Loucy (cell line): ENCODE measurements around the gene HTR2A.

Experiments
- H2AFZ ChIP-seq: fragments of 200-600 bp; sonication (generic); 2 replicates; pipeline ENCODE4 v1.6.0; 2016; ENCODE audit warnings: antibody characterized with exemption, mild to moderate bottlenecking, low read length, moderate library complexity
- H3F3A ChIP-seq: fragments of 200-600 bp; 2 replicates; pipeline ENCODE4 v1.6.0; 2016; ENCODE audit warnings: antibody characterized with exemption, low read depth, mild to moderate bottlenecking
- H3K27me3 ChIP-seq: fragments of 200-600 bp; sonication (generic); 2 replicates; pipeline ENCODE4 v1.6.1; 2014; ENCODE audit warnings: low read length, mild to moderate bottlenecking; ENCODE audit not compliant: insufficient read depth, poor library complexity, severe bottlenecking
- H3K36me3 ChIP-seq: fragments of 200-600 bp; sonication (generic); 2 replicates; pipeline ENCODE4 v1.6.1; 2016; ENCODE audit warnings: low read length; ENCODE audit not compliant: insufficient read depth
- H3K4me1 ChIP-seq: fragments of 200-600 bp; sonication (generic); 2 replicates; pipeline ENCODE4 v1.5.1; 2014; ENCODE audit warnings: low read length, mild to moderate bottlenecking; ENCODE audit not compliant: insufficient read depth, poor library complexity, severe bottlenecking
- H3K4me2 ChIP-seq: fragments of 200-600 bp; sonication (generic); 2 replicates; pipeline ENCODE4 v1.6.0; 2014; ENCODE audit warnings: antibody characterized with exemption, low read length, low read depth, mild to moderate bottlenecking; ENCODE audit not compliant: poor library complexity, severe bottlenecking
- H3K4me3 ChIP-seq: fragments of 200-600 bp; sonication (generic); 2 replicates; pipeline ENCODE4 v1.5.1; 2014; ENCODE audit warnings: low read length, mild to moderate bottlenecking, mixed read lengths; ENCODE audit not compliant: poor library complexity, severe bottlenecking
- H3K79me2 ChIP-seq: fragments of 200-600 bp; sonication (generic); 2 replicates; pipeline ENCODE4 v1.6.1; 2014; ENCODE audit warnings: low read length; ENCODE audit not compliant: insufficient read depth
- H3K9ac ChIP-seq: fragments of 200-600 bp; sonication (generic); 2 replicates; pipeline ENCODE4 v1.6.0; 2014; ENCODE audit warnings: mild to moderate bottlenecking, low read depth, low read length, moderate library complexity; ENCODE audit not compliant: poor library complexity, severe bottlenecking
- H3K9me2 ChIP-seq: fragments of 200-600 bp; sonication (generic); replicated peaks from 2 replicates; pipeline ENCODE4 v1.6.1; 2016; ENCODE audit warnings: low read depth, low read length, mixed read lengths
- H3K9me3 ChIP-seq: fragments of 200-600 bp; sonication (generic); 2 replicates; pipeline ENCODE4 v1.6.1; 2014; ENCODE audit warnings: mild to moderate bottlenecking, antibody characterized with exemption, low read length, low read depth; ENCODE audit not compliant: insufficient read depth
- H4K20me1 ChIP-seq: fragments of 200-600 bp; sonication (generic); 2 replicates; pipeline ENCODE4 v1.6.0; 2014; ENCODE audit warnings: antibody characterized with exemption, low read length, mild to moderate bottlenecking; ENCODE audit not compliant: insufficient read depth, poor library complexity, severe bottlenecking
- CTCF ChIP-seq: fragments of 200-600 bp; sonication (generic); conservative IDR thresholded peaks from 2 replicates; pipeline ENCODE4 v1.5.1; 2014; ENCODE audit warnings: mild to moderate bottlenecking, antibody characterized with exemption, low read length
- EZH2phosphoT487 ChIP-seq: fragments of 200-600 bp; IDR thresholded peaks from 2 replicates; pipeline ENCODE4 v1.6.1; 2018; ENCODE audit warnings: antibody characterized with exemption, mild to moderate bottlenecking, moderate library complexity, borderline replicate concordance

HTR2A gene

GRCh38 chr13:46926916-46927590 lies 30.2 kb upstream of the HTR2A start:
- TF ChIP-seq EZH2phosphoT487 (no peak), CTCF (no peak)
- H3K4me2 ChIP-seq: no peak overlapping the region
- H3K9me2 ChIP-seq: no peaks in the 10 kb centered on the region; the same call in 1 of the 2 replicates
- no peak overlapping the region for H3K4me3 ChIP-seq
- no peak overlapping the region for H2AFZ ChIP-seq
- H3F3A ChIP-seq: no peaks in the 10 kb centered on the region
- H4K20me1 ChIP-seq: no peaks in the 10 kb centered on the region
- no peaks in the 10 kb centered on the region for H3K36me3 ChIP-seq
- no peak overlapping the region for H3K9ac ChIP-seq
- H3K79me2 ChIP-seq: no peaks in the 10 kb centered on the region
- H3K9me3 ChIP-seq: no peaks in the 10 kb centered on the region
- H3K4me1 ChIP-seq: no peaks in the 10 kb centered on the region
- H3K27me3 ChIP-seq: no peaks in the 10 kb centered on the region

- TF ChIP-seq CTCF: no peak
- TF ChIP-seq EZH2phosphoT487: no peak
- no peaks in the 10 kb centered on the region for H4K20me1 ChIP-seq
- no peak overlapping the region for H3K9ac ChIP-seq
- no peaks in the 10 kb centered on the region for H3K79me2 ChIP-seq
- H3K36me3 ChIP-seq: no peaks in the 10 kb centered on the region
- H2AFZ ChIP-seq: no peak overlapping the region
- H3K4me3 ChIP-seq: no peak overlapping the region
- no peak overlapping the region for H3K4me2 ChIP-seq
- no peaks in the 10 kb centered on the region for H3K4me1 ChIP-seq
- H3K27me3 ChIP-seq: no peaks in the 10 kb centered on the region
- no peaks in the 10 kb centered on the region for H3K9me3 ChIP-seq
- H3K9me2 ChIP-seq: no peaks in the 10 kb centered on the region; the same call in 1 of the 2 replicates
- no peaks in the 10 kb centered on the region for H3F3A ChIP-seq
Measured at GRCh38 chr13:46925486-46925885, 28.6 kb upstream of the HTR2A start.

GRCh38 chr13:46914341-46914740 lies 17.5 kb upstream of the HTR2A start:
- no peak overlapping the region for H2AFZ ChIP-seq
- H3K4me1 ChIP-seq: no peaks in the 10 kb centered on the region
- no peak overlapping the region for H3K4me2 ChIP-seq
- no peaks in the 10 kb centered on the region for H3K79me2 ChIP-seq
- no peaks in the 10 kb centered on the region for H4K20me1 ChIP-seq
- no peaks in the 10 kb centered on the region for H3F3A ChIP-seq
- TF ChIP-seq CTCF (no peak), EZH2phosphoT487 (no peak)
- H3K9me3 ChIP-seq: no peaks in the 10 kb centered on the region
- peaks cover 4% of the 10 kb centered on the region for H3K27me3 ChIP-seq
- H3K9me2 ChIP-seq: no peaks in the 10 kb centered on the region
- H3K9ac ChIP-seq: no peak overlapping the region
- no peaks in the 10 kb centered on the region for H3K36me3 ChIP-seq
- H3K4me3 ChIP-seq: no peak overlapping the region
